HepG2 (cell line): ENCODE measurements around the gene C16orf95. TPM values are rescaled to one million over a fixed set of nuclear protein-coding genes. Genes with fewer than 3 reads are reported as not detected.

ENCODE experiments used
- ATAC-seq: fragments of 200-7000 bp; cut with Tn5 transposase; 3 replicates; pipeline ENCODE4 v1.9.1; 2020; ENCODE audit warnings: mild to moderate bottlenecking, moderate library complexity
- BruUV-seq: library from RNA; stranded (reverse); fragments of 400-500 nt; replicated peaks from 2 replicates; lab custom pipeline; 2021; lab: Mats Ljungman, UMichigan
- CTCF ChIA-PET: fragments of 300-600 bp; formaldehyde crosslinking; extraction: SDS; loops from one replicate; lab custom pipeline; 2021; ENCODE audit warnings: low total read pairs, inconsistent platforms, low intra/inter-chr PET ratio; lab: Yijun Ruan, JAX
- POLR2A ChIA-PET: fragments of 350-600 bp; sonication (Branson Sonifier 250); formaldehyde crosslinking; loops from one replicate; lab custom pipeline; 2020; ENCODE audit warnings: antibody characterized with exemption, inconsistent platforms; lab: Yijun Ruan, JAX
- DNase-seq: peaks from one replicate; pipeline ENCODE4 v3.0.0-alpha.2; 2015; ENCODE audit warnings: low spot score
- FAIRE-seq: peaks from 3 replicates; lab custom pipeline; 2011; peaks lifted over from hg19 to GRCh38; lab: Jason Lieb, UNC
- H2AFZ ChIP-seq: one replicate; pipeline ENCODE4 v1.6.1; 2011; ENCODE audit warnings: low read length, inconsistent platforms
- H3K27ac ChIP-seq: fragments of 300-600 bp; 3 replicates; pipeline ENCODE4 v1.8.0; 2011; ENCODE audit warnings: mixed run types, mild to moderate bottlenecking, mixed read lengths, low read length, inconsistent platforms; ENCODE audit not compliant: insufficient read depth; ENCODE audit errors: extremely low read length
- H3K27me3 ChIP-seq, 2 experiments: fragments of 200-600 bp in 1 of 2; 2 replicates in 1 of 2; 3 replicates in 1 of 2; pipeline versions ENCODE4 v1.6.0 to v1.8.0; 2011; ENCODE audit warnings: low read length in 2 of 2, mild to moderate bottlenecking in 2 of 2, moderate library complexity in 2 of 2, inconsistent platforms in 1 of 2; ENCODE audit not compliant: insufficient read depth in 2 of 2, control insufficient read depth in 1 of 2
- H3K36me3 ChIP-seq, 2 experiments: fragments of 200-600 bp in 1 of 2; replicated peaks in 1 of 2; 2 replicates in 1 of 2; 3 replicates in 1 of 2; pipeline versions ENCODE4 v1.5.1 to v1.8.0; 2011; ENCODE audit warnings: low read length in 2 of 2, inconsistent platforms in 1 of 2; ENCODE audit not compliant: insufficient read depth in 2 of 2, control insufficient read depth in 1 of 2
- H3K4me1 ChIP-seq: 2 replicates; pipeline ENCODE4 v1.5.1; 2012; ENCODE audit warnings: low read length, inconsistent platforms; ENCODE audit not compliant: insufficient read depth
- H3K4me2 ChIP-seq: 2 replicates; pipeline ENCODE4 v1.6.0; 2011; ENCODE audit warnings: low read depth, low read length, inconsistent platforms
- H3K4me3 ChIP-seq, 3 experiments: fragments of 200-600 bp in 1 of 3; sonication (generic), shearing (Covaris generic) in 1 of 3; replicated peaks in 1 of 3; 2 replicates each; pipeline ENCODE4 v1.5.1; 2011 to 2016; ENCODE audit warnings: low read length in 3 of 3, inconsistent platforms in 2 of 3, low read depth in 2 of 3, mild to moderate bottlenecking in 2 of 3, control low read depth in 1 of 3, mixed read lengths in 1 of 3; ENCODE audit not compliant: insufficient read depth in 1 of 3
- H3K79me2 ChIP-seq: one replicate; pipeline ENCODE4 v1.6.1; 2011; ENCODE audit warnings: low read length, inconsistent platforms; ENCODE audit not compliant: insufficient read depth
- H3K9ac ChIP-seq: 2 replicates; pipeline ENCODE4 v1.6.0; 2011; ENCODE audit warnings: mild to moderate bottlenecking, low read depth, low read length, inconsistent platforms; ENCODE audit not compliant: insufficient read depth
- H3K9me3 ChIP-seq: 2 replicates; pipeline ENCODE4 v1.5.1; 2012; ENCODE audit warnings: mild to moderate bottlenecking, low read length
- H4K20me1 ChIP-seq: 2 replicates; pipeline ENCODE4 v1.6.0; 2011; ENCODE audit warnings: inconsistent platforms, mild to moderate bottlenecking, low read length, moderate library complexity; ENCODE audit not compliant: insufficient read depth
- AHR ChIP-seq: IDR thresholded peaks from 2 replicates; pipeline ENCODE4 v1.6.1; 2018; ENCODE audit warnings: missing genetic modification reagents, missing compliant biosample characterization
- ASH2L ChIP-seq: fragments of 300-600, 200-600 bp; sonication (generic); IDR thresholded peaks from 2 replicates; pipeline ENCODE4 v1.7.0; 2017; ENCODE audit warnings: low read depth, mild to moderate bottlenecking, moderate library complexity, mixed read lengths, low read length; ENCODE audit not compliant: insufficient read length
- EEA1 ChIP-seq: sonication (generic); formaldehyde crosslinking; IDR thresholded peaks from 2 replicates; pipeline ENCODE4 v1.5.1; 2020; ENCODE audit warnings: mild to moderate bottlenecking, missing genetic modification reagents, borderline replicate concordance
- NFAT5 ChIP-seq: sonication (generic); formaldehyde crosslinking; IDR thresholded peaks from 2 replicates; pipeline ENCODE4 v1.4.0; 2020; ENCODE audit warnings: missing genetic modification reagents
- SMC3 ChIP-seq: IDR thresholded peaks from 2 replicates; pipeline ENCODE4 v1.6.1; 2011; ENCODE audit warnings: low read length, improper control_type of control experiment
- STAG1 ChIP-seq: sonication (generic); formaldehyde crosslinking; IDR thresholded peaks from 2 replicates; pipeline ENCODE4 v1.4.0; 2020; ENCODE audit warnings: missing genetic modification reagents
- XBP1 ChIP-seq: sonication (generic); formaldehyde crosslinking; IDR thresholded peaks from 2 replicates; pipeline ENCODE4 v1.5.0; 2020; ENCODE audit warnings: missing genetic modification reagents
- XRCC5 ChIP-seq: fragments of 200-400 bp; formaldehyde crosslinking; optimal IDR thresholded peaks from 2 replicates; pipeline ENCODE3; 2017; ENCODE audit warnings: mild to moderate bottlenecking, low read length
- ZBTB4 ChIP-seq: sonication (generic); formaldehyde crosslinking; IDR thresholded peaks from 2 replicates; pipeline ENCODE4 v1.4.0; 2020; ENCODE audit warnings: missing genetic modification reagents, mild to moderate bottlenecking, borderline replicate concordance
- ZBTB49 ChIP-seq: sonication (generic); formaldehyde crosslinking; IDR thresholded peaks from 2 replicates; pipeline ENCODE4 v1.4.0; 2020; ENCODE audit warnings: missing genetic modification reagents, borderline replicate concordance
- ZKSCAN8 ChIP-seq: IDR thresholded peaks from 2 replicates; pipeline ENCODE4 v1.6.1; 2016; ENCODE audit warnings: borderline replicate concordance, missing genetic modification reagents, missing compliant biosample characterization
- ZNF619 ChIP-seq: sonication (generic); formaldehyde crosslinking; IDR thresholded peaks from 2 replicates; pipeline ENCODE4 v1.4.0; 2020; ENCODE audit warnings: mild to moderate bottlenecking, missing genetic modification reagents
- WGBS: methylation state at CpG from one replicate; pipeline ENCODE4 v1.1.6; 2017; ENCODE audit warnings: low lambda C conversion rate; 5-methylcytosine and 5-hydroxymethylcytosine counted together
- in situ Hi-C: cut with HindIII; loops from 2 replicates; pipeline ENCODE4 v1.10.0; 2017; ENCODE audit warnings: low pct_unique_long_range_greater_than_20kb; ENCODE audit not compliant: extremely low pct_ligation_motif_present
- intact Hi-C: fragments of 100-400 bp; cut with micrococcal nuclease; formaldehyde crosslinking; loops from one replicate; pipeline ENCODE4 v1.10.0; 2022; ENCODE audit not compliant: unreplicated experiment
- polyA plus RNA-seq, 8 experiments: library from polyadenylated mRNA; depleted of rRNA in 3 of 8; stranded (reverse) in 7 of 8; unstranded in 1 of 8; fragments of >200 nt; fragmentation: Illumina TruSeq in 4 of 8; extraction: Trizol in 4 of 8; gene quantifications; 2 replicates each; pipeline versions ENCODE4 v1.2.1 to v1.2.3, GENCODE V29; 2011 to 2016; ENCODE audit warnings: low read depth in 4 of 8, missing spikeins in 1 of 8, mixed read lengths in 1 of 8; ENCODE audit not compliant: insufficient read depth in 1 of 8
- total RNA-seq, 5 experiments: library from RNA; depleted of rRNA; stranded (reverse); fragments of >200 nt; fragmentation: Illumina TruSeq; extraction: Trizol; gene quantifications; 2 replicates each; pipeline ENCODE4 v1.2.3, GENCODE V29; 2016; ENCODE audit warnings: low read depth in 1 of 5

C16orf95 gene
- total and polyA plus RNA-seq, 2 of the 13 experiments (the other 11 are each of a cell fraction or from before 2014, with no cell fraction given): 2.8 to 8.6 TPM

GRCh38 chr16:87297918-87298631, 19.1 kb downstream of the C16orf95 start:
- Histone ChIP-seq H3K27ac (no peak overlapping the region), H3K36me3 (no peaks in the 10 kb centered on the region; a peak in 1 of 5 replicates), H2AFZ (no peak overlapping the region), H3K9me3 (no peaks in the 10 kb centered on the region), H3K4me2 (no peak overlapping the region), H3K9ac (no peak overlapping the region), H3K4me3 (no peak overlapping the region), H3K27me3 (no peaks in the 10 kb centered on the region), H3K4me1 (peaks cover 25% of the 10 kb centered on the region), H4K20me1 (no peaks in the 10 kb centered on the region), H3K79me2 (no peaks in the 10 kb centered on the region)
- in situ Hi-C loops (no loop called here), intact Hi-C loops (loop anchor here (5.0 kb wide), 1 partner anchor 736 kb away; no protein-coding TSS in a partner anchor)
- FAIRE-seq: peak; percentile 21
- peak; percentile 75 for ATAC-seq
- 46% methylated on average over 14 of the region's 15 CpGs for WGBS
- ChIA-PET CTCF (interaction anchor here (1.1 to 1.7 kb wide), 3 partner anchors 95 to 734 kb away, joined by 3 to 5 read pairs (median 5); no protein-coding TSS in a partner anchor), POLR2A (interaction anchor here (1.2 kb wide), 1 partner anchor 19 kb away, joined by 5 read pairs; the partner anchor contains the start of gene C16orf95)
- BruUV-seq: no TSS peak
- peak; percentile 54 for DNase-seq
- TF ChIP-seq NFAT5 (CRISPR knock-in tag) (no peak), ZNF619 (CRISPR knock-in tag) (peak; percentile 62; the same call in 1 of the 2 replicates), AHR (CRISPR knock-in tag) (peak; percentile 48; the same call in 1 of the 2 replicates), ZBTB49 (no peak), ASH2L (no peak), STAG1 (CRISPR knock-in tag) (peak; percentile 60), ZKSCAN8 (CRISPR knock-in tag) (no peak), XBP1 (CRISPR knock-in tag) (no peak), ZBTB4 (CRISPR knock-in tag) (peak; percentile 86; the same call in 1 of the 2 replicates), EEA1 (CRISPR knock-in tag) (0 out of 2 replicates have a peak, but pooled peaks have one; percentile 58), SMC3 (peak; percentile 28; the same call in 1 of the 2 replicates), XRCC5 (peak; percentile 79)
